SK-N-SH treated with all-trans-retinoic acid at 6 μM for 48 hours (cell line): ENCODE results near the gene TRMT10A.

Source experiments
- ATAC-seq: fragments of 200-7000 bp; cut with Tn5 transposase; 3 replicates; pipeline ENCODE4 v1.9.1; 2020; ENCODE audit warnings: mild to moderate bottlenecking, moderate library complexity
- ARNTL ChIP-seq: fragments of 450-650 bp; formaldehyde crosslinking; IDR thresholded peaks from 2 replicates; pipeline ENCODE4 v1.5.0; 2020; ENCODE audit warnings: low read depth, mild to moderate bottlenecking, moderate library complexity, borderline replicate concordance
- BACH2 ChIP-seq: fragments of 250-450 bp; sonication (Bioruptor Pico); IDR thresholded peaks from 2 replicates; pipeline ENCODE4 v1.9.0; 2021; ENCODE audit warnings: mild to moderate bottlenecking, borderline replicate concordance
- CSDC2 ChIP-seq: fragments of 250-450 bp; sonication (Bioruptor Pico); IDR thresholded peaks from 2 replicates; pipeline ENCODE4 v1.5.0; 2020; ENCODE audit warnings: mild to moderate bottlenecking, moderate library complexity
- ISL1 ChIP-seq: fragments of 250-450 bp; sonication (Bioruptor Pico); IDR thresholded peaks from 2 replicates; pipeline ENCODE4 v2.1.2; 2022; ENCODE audit warnings: mild to moderate bottlenecking, moderate library complexity
- PATZ1 ChIP-seq: fragments of 250-450 bp; sonication (Bioruptor Pico); IDR thresholded peaks from 2 replicates; pipeline ENCODE4 v1.8.0; 2020; ENCODE audit warnings: mild to moderate bottlenecking, moderate library complexity, borderline replicate concordance
- POU6F1 ChIP-seq: fragments of 250-450 bp; sonication (Bioruptor Pico); IDR thresholded peaks from 2 replicates; pipeline ENCODE4 v1.8.0; 2021; ENCODE audit warnings: low read depth, mild to moderate bottlenecking, moderate library complexity, borderline replicate concordance
- PPARA ChIP-seq: fragments of 250-450 bp; sonication (Bioruptor Pico); IDR thresholded peaks from 2 replicates; pipeline ENCODE4 v1.5.0; 2020; ENCODE audit warnings: mild to moderate bottlenecking, borderline replicate concordance
- RARB ChIP-seq: fragments of 250-450 bp; sonication (Bioruptor Pico); IDR thresholded peaks from 2 replicates; pipeline ENCODE4 v1.8.0; 2021; ENCODE audit warnings: mild to moderate bottlenecking, moderate library complexity
- SNAI2 ChIP-seq: fragments of 250-450 bp; sonication (Bioruptor Pico); IDR thresholded peaks from 2 replicates; pipeline ENCODE4 v1.5.0; 2020; ENCODE audit warnings: mild to moderate bottlenecking, moderate library complexity
- TCF4 ChIP-seq: fragments of 250-450 bp; sonication (Bioruptor Pico); IDR thresholded peaks from 2 replicates; pipeline ENCODE4 v1.8.0; 2021; ENCODE audit warnings: mild to moderate bottlenecking, moderate library complexity, borderline replicate concordance
- TOX ChIP-seq: fragments of 250-450 bp; sonication (Bioruptor Pico); IDR thresholded peaks from 2 replicates; pipeline ENCODE4 v1.8.0; 2021; ENCODE audit warnings: mild to moderate bottlenecking, moderate library complexity, borderline replicate concordance
- ZC3H10 ChIP-seq: fragments of 250-450 bp; sonication (Bioruptor Pico); IDR thresholded peaks from 2 replicates; pipeline ENCODE4 v1.5.1; 2021; ENCODE audit warnings: mild to moderate bottlenecking, moderate library complexity
- ZFP3 ChIP-seq: fragments of 250-450 bp; sonication (Bioruptor Pico); IDR thresholded peaks from 2 replicates; pipeline ENCODE4 v1.5.0; 2020; ENCODE audit warnings: mild to moderate bottlenecking, moderate library complexity
- ZFP30 ChIP-seq: fragments of 450-650 bp; formaldehyde crosslinking; IDR thresholded peaks from 2 replicates; pipeline ENCODE4 v1.5.0; 2022; ENCODE audit warnings: mild to moderate bottlenecking, moderate library complexity
- ZNF565 ChIP-seq: fragments of 450-650 bp; formaldehyde crosslinking; conservative IDR thresholded peaks from 2 replicates; pipeline ENCODE4 v1.5.0; 2020; ENCODE audit warnings: low read depth, mild to moderate bottlenecking, moderate library complexity
- ZNF70 ChIP-seq: fragments of 450-650 bp; formaldehyde crosslinking; IDR thresholded peaks from 2 replicates; pipeline ENCODE4 v1.5.0; 2020; ENCODE audit warnings: mild to moderate bottlenecking, moderate library complexity
- ZNF8 ChIP-seq: fragments of 450-650 bp; formaldehyde crosslinking; IDR thresholded peaks from 2 replicates; pipeline ENCODE4 v1.5.0; 2020; ENCODE audit warnings: mild to moderate bottlenecking, moderate library complexity
- TF ChIP-seq, protein P1 (sequence below): fragments of 250-450 bp; sonication (Bioruptor Pico); IDR thresholded peaks from 2 replicates; pipeline ENCODE4 v1.5.1; 2020; ENCODE audit warnings: low read depth, mild to moderate bottlenecking, moderate library complexity
- TF ChIP-seq, protein P2 (sequence below): fragments of 250-450 bp; sonication (Bioruptor Pico); IDR thresholded peaks from 2 replicates; pipeline ENCODE4 v1.5.1; 2021; ENCODE audit warnings: mild to moderate bottlenecking, moderate library complexity
- TF ChIP-seq, protein P3 (sequence below): fragments of 250-450 bp; sonication (Bioruptor Pico); IDR thresholded peaks from 2 replicates; pipeline ENCODE4 v1.5.0; 2020; ENCODE audit warnings: mild to moderate bottlenecking, moderate library complexity

TRMT10A gene, protein sequence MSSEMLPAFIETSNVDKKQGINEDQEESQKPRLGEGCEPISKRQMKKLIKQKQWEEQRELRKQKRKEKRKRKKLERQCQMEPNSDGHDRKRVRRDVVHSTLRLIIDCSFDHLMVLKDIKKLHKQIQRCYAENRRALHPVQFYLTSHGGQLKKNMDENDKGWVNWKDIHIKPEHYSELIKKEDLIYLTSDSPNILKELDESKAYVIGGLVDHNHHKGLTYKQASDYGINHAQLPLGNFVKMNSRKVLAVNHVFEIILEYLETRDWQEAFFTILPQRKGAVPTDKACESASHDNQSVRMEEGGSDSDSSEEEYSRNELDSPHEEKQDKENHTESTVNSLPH

GRCh38 chr4:99563310-99564186 is at the start of gene TRMT10A:
TRMT10A (minus strand) TSS chr4:99564039; CDS start chr4:99559338, 4,701 bp downstream.
- TF ChIP-seq TOX (CRISPR knock-in tag) (no peak), POU6F1 (CRISPR knock-in tag) (no peak), ISL1 (CRISPR knock-in tag) (no peak), PATZ1 (CRISPR knock-in tag) (no peak), ZNF70 (CRISPR knock-in tag) (no peak), CSDC2 (no peak), ZNF8 (CRISPR knock-in tag) (no peak), ZFP3 (no peak), BACH2 (CRISPR knock-in tag) (no peak), SNAI2 (CRISPR knock-in tag) (no peak), RARB (CRISPR knock-in tag) (no peak), ARNTL (CRISPR knock-in tag) (no peak), PPARA (CRISPR knock-in tag) (no peak), TCF4 (CRISPR knock-in tag) (no peak)
- TF ChIP-seq, protein P1, sequence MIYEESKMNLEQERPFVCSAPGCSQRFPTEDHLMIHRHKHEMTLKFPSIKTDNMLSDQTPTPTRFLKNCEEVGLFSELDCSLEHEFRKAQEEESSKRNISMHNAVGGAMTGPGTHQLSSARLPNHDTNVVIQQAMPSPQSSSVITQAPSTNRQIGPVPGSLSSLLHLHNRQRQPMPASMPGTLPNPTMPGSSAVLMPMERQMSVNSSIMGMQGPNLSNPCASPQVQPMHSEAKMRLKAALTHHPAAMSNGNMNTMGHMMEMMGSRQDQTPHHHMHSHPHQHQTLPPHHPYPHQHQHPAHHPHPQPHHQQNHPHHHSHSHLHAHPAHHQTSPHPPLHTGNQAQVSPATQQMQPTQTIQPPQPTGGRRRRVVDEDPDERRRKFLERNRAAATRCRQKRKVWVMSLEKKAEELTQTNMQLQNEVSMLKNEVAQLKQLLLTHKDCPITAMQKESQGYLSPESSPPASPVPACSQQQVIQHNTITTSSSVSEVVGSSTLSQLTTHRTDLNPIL (CRISPR knock-in tag): no peak
- TF ChIP-seq, protein P2, sequence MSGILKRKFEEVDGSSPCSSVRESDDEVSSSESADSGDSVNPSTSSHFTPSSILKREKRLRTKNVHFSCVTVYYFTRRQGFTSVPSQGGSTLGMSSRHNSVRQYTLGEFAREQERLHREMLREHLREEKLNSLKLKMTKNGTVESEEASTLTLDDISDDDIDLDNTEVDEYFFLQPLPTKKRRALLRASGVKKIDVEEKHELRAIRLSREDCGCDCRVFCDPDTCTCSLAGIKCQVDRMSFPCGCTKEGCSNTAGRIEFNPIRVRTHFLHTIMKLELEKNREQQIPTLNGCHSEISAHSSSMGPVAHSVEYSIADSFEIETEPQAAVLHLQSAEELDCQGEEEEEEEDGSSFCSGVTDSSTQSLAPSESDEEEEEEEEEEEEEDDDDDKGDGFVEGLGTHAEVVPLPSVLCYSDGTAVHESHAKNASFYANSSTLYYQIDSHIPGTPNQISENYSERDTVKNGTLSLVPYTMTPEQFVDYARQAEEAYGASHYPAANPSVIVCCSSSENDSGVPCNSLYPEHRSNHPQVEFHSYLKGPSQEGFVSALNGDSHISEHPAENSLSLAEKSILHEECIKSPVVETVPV (CRISPR knock-in tag): no peak
- TF ChIP-seq, protein P3, sequence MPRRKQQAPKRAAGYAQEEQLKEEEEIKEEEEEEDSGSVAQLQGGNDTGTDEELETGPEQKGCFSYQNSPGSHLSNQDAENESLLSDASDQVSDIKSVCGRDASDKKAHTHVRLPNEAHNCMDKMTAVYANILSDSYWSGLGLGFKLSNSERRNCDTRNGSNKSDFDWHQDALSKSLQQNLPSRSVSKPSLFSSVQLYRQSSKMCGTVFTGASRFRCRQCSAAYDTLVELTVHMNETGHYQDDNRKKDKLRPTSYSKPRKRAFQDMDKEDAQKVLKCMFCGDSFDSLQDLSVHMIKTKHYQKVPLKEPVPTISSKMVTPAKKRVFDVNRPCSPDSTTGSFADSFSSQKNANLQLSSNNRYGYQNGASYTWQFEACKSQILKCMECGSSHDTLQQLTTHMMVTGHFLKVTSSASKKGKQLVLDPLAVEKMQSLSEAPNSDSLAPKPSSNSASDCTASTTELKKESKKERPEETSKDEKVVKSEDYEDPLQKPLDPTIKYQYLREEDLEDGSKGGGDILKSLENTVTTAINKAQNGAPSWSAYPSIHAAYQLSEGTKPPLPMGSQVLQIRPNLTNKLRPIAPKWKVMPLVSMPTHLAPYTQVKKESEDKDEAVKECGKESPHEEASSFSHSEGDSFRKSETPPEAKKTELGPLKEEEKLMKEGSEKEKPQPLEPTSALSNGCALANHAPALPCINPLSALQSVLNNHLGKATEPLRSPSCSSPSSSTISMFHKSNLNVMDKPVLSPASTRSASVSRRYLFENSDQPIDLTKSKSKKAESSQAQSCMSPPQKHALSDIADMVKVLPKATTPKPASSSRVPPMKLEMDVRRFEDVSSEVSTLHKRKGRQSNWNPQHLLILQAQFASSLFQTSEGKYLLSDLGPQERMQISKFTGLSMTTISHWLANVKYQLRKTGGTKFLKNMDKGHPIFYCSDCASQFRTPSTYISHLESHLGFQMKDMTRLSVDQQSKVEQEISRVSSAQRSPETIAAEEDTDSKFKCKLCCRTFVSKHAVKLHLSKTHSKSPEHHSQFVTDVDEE: no peak
- peak; percentile 98 for ATAC-seq

DNA sequence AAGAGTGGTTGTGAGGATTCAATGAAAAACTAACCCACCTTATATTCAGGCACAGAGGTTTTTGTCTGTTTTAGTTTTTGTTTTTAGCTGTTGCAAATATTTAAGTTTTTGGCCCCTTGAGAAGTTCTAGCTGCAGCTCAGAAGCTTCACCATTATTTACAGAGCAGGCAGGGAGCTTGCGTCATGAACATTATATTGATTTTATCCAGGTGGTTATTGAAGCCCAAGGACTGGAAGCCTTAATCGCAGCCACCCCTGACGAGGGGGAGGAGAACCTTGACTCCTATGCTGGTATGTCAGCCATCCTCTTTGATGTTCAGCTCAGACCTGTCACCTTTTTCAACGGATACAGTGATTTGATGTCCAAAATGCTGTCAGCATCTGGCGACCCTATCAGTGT is 48.9 kb upstream of the TRMT10A start:
- ATAC-seq: no peak
- no peak for TF ChIP-seq ARNTL (CRISPR knock-in tag)
- no peak for TF ChIP-seq TOX (CRISPR knock-in tag)
- no peak for TF ChIP-seq ZNF8 (CRISPR knock-in tag)
- no peak for TF ChIP-seq SNAI2 (CRISPR knock-in tag)
- TF ChIP-seq, protein P2 (CRISPR knock-in tag): no peak
- no peak for TF ChIP-seq ZC3H10 (CRISPR knock-in tag)
- TF ChIP-seq ZNF565 (CRISPR knock-in tag): no peak
- no peak for TF ChIP-seq TCF4 (CRISPR knock-in tag)
- TF ChIP-seq ZFP30 (CRISPR knock-in tag): no peak
- TF ChIP-seq, protein P1 (CRISPR knock-in tag): no peak
